ENCODE results near the gene IST1. TPM values are rescaled to one million over a fixed set of nuclear protein-coding genes. Genes with fewer than 3 reads are reported as not detected.

The IST1 gene
- total RNA-seq, 2 donors from 2014 or later: 193 to 249 TPM

DNA sequence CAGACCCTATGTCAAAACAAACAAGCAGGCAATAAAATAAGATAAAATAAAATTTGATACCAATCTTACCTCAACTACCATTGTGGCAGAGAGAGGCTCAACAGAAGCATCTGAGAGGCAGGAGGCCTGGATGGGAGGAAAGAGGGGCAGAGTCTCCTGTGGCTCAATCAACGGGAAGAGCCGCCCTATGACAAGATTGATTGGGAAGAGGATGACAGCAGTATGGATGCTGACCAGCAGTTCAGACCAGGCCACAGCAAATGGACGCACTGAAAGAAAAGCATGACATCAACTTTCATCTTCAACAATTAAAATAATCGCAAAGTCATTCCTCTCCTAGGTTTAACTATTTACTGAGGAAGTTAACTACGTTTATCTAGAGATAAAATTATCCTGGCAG, 57.5 kb downstream of the IST1 start:
- DNase-seq (ENCODE audit: low spot score): no peak
- intact Hi-C loops (cut with DNase I): no loop called here

GRCh38 chr16:71954180-71954579, 58.8 kb downstream of the IST1 start:
- 80% methylated on average over 5 of the region's 5 CpGs for WGBS
- H3K4me3 ChIP-seq: no peak overlapping the region
- no peaks in the 10 kb centered on the region for H3K36me3 ChIP-seq
- no peaks in the 10 kb centered on the region for H3K9me3 ChIP-seq
- no peak overlapping the region for H3K27ac ChIP-seq
- no peak for DNase-seq (ENCODE audit: low spot score)
- intact Hi-C loops (cut with DNase I): no loop called here
- no peaks in the 10 kb centered on the region for H3K4me1 ChIP-seq (replicated peaks)
- TF ChIP-seq, protein P1, sequence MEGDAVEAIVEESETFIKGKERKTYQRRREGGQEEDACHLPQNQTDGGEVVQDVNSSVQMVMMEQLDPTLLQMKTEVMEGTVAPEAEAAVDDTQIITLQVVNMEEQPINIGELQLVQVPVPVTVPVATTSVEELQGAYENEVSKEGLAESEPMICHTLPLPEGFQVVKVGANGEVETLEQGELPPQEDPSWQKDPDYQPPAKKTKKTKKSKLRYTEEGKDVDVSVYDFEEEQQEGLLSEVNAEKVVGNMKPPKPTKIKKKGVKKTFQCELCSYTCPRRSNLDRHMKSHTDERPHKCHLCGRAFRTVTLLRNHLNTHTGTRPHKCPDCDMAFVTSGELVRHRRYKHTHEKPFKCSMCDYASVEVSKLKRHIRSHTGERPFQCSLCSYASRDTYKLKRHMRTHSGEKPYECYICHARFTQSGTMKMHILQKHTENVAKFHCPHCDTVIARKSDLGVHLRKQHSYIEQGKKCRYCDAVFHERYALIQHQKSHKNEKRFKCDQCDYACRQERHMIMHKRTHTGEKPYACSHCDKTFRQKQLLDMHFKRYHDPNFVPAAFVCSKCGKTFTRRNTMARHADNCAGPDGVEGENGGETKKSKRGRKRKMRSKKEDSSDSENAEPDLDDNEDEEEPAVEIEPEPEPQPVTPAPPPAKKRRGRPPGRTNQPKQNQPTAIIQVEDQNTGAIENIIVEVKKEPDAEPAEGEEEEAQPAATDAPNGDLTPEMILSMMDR (IDR thresholded peaks at IDR 0.05): no peak
- TF ChIP-seq POLR2AphosphoS5 (IDR thresholded peaks at IDR 0.05) (no peak), POLR2A (IDR thresholded peaks at IDR 0.05) (no peak)
- no peaks in the 10 kb centered on the region for H3K27me3 ChIP-seq (replicated peaks; ENCODE audit: insufficient read depth)

More for the DNA sequence above, 57.5 kb downstream of the IST1 start:
- Histone ChIP-seq H3K27me3 (replicated peaks; ENCODE audit: insufficient read depth) (no peaks in the 10 kb centered on the region), H3K36me3 (no peaks in the 10 kb centered on the region), H3K4me1 (replicated peaks) (no peaks in the 10 kb centered on the region), H3K27ac (no peak overlapping the region), H3K4me3 (no peak overlapping the region), H3K9me3 (no peaks in the 10 kb centered on the region)
- 44% methylated on average over 5 of the region's 5 CpGs for WGBS
- no peak for TF ChIP-seq POLR2A (IDR thresholded peaks at IDR 0.05)

DNA sequence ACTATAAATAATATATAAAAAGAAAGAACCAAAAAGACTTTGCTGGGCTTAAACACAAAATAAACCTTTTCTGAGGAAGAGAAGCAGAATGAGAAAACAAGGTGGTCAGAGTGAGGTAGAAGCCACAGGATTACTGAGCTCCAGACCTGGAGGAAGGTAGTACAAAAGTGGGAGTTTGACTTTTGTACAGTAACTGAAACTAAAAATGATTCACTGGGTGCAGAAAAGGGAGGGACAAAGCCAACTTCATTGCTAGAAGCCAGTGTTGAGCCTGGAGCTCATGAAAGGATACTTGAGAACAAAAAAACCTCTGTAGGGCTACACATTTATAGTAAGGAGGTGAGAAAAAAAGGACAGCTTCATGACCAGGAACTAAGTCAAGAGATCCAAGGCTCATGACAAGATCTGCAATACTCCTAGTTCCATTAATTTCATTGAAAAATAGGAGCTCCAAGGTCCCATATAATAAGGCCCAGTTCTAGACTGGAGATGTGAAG, 59.4 kb downstream of the IST1 start:
- no peak overlapping the region for H3K4me3 ChIP-seq
- no peak overlapping the region for H3K27ac ChIP-seq
- intact Hi-C loops (cut with DNase I): no loop called here
- no peaks in the 10 kb centered on the region for H3K27me3 ChIP-seq (replicated peaks; ENCODE audit: insufficient read depth)
- H3K36me3 ChIP-seq: no peaks in the 10 kb centered on the region
- TF ChIP-seq POLR2A (IDR thresholded peaks at IDR 0.05) (no peak), POLR2AphosphoS5 (IDR thresholded peaks at IDR 0.05) (no peak)
- TF ChIP-seq, protein P1 (IDR thresholded peaks at IDR 0.05): no peak
- H3K4me1 ChIP-seq (replicated peaks): no peaks in the 10 kb centered on the region
- H3K9me3 ChIP-seq: no peaks in the 10 kb centered on the region
- no peak for DNase-seq (ENCODE audit: low spot score)

GRCh38 chr16:71956486-71956885, 61.2 kb downstream of the IST1 start:
- H3K27ac ChIP-seq: no peak overlapping the region
- TF ChIP-seq, protein P1 (IDR thresholded peaks at IDR 0.05): no peak
- no peak for TF ChIP-seq POLR2A (IDR thresholded peaks at IDR 0.05)
- TF ChIP-seq POLR2AphosphoS5 (IDR thresholded peaks at IDR 0.05): no peak
- no peaks in the 10 kb centered on the region for H3K9me3 ChIP-seq
- H3K27me3 ChIP-seq (replicated peaks; ENCODE audit: insufficient read depth): no peaks in the 10 kb centered on the region
- no peak for DNase-seq (ENCODE audit: low spot score)
- WGBS: 48% methylated on average over 3 of the region's 3 CpGs
- H3K36me3 ChIP-seq: no peaks in the 10 kb centered on the region
- H3K4me1 ChIP-seq (replicated peaks): no peaks in the 10 kb centered on the region
- intact Hi-C loops (cut with DNase I): no loop called here
- no peak overlapping the region for H3K4me3 ChIP-seq

- TF ChIP-seq, protein P1 (IDR thresholded peaks at IDR 0.05): peak; percentile 56 to 73 (median 70)
- TF ChIP-seq POLR2A (IDR thresholded peaks at IDR 0.05) (no peak), POLR2AphosphoS5 (IDR thresholded peaks at IDR 0.05) (peak; percentile 70)
- H3K9me3 ChIP-seq: no peaks in the 10 kb centered on the region
- intact Hi-C loops (cut with DNase I): loop anchor here (5.0 kb wide), 1 partner anchor 79 kb away; the partner anchor contains the start of gene ZNF821
- 59% methylated on average over 14 of the region's 14 CpGs for WGBS
- H3K27ac ChIP-seq: no peak overlapping the region
- H3K27me3 ChIP-seq (replicated peaks; ENCODE audit: insufficient read depth): no peaks in the 10 kb centered on the region
- H3K4me1 ChIP-seq (replicated peaks): no peaks in the 10 kb centered on the region
- H3K4me3 ChIP-seq: no peak overlapping the region
- H3K36me3 ChIP-seq: no peaks in the 10 kb centered on the region
- DNase-seq (ENCODE audit: low spot score): peak; percentile 80
Measured at GRCh38 chr16:71961066-71962039, 66.0 kb downstream of the IST1 start.

All from prostate gland (tissue), 2 donors.